GM19463 (cell line): ENCODE data around the gene ATIC.

Source experiments
- ATAC-seq: cut with Tn5 transposase; IDR thresholded peaks from one replicate; pipeline ENCODE4 v1.9.1; 2021; ENCODE audit warnings: mild to moderate bottlenecking, moderate library complexity; ENCODE audit not compliant: unreplicated experiment

Gene ATIC

DNA sequence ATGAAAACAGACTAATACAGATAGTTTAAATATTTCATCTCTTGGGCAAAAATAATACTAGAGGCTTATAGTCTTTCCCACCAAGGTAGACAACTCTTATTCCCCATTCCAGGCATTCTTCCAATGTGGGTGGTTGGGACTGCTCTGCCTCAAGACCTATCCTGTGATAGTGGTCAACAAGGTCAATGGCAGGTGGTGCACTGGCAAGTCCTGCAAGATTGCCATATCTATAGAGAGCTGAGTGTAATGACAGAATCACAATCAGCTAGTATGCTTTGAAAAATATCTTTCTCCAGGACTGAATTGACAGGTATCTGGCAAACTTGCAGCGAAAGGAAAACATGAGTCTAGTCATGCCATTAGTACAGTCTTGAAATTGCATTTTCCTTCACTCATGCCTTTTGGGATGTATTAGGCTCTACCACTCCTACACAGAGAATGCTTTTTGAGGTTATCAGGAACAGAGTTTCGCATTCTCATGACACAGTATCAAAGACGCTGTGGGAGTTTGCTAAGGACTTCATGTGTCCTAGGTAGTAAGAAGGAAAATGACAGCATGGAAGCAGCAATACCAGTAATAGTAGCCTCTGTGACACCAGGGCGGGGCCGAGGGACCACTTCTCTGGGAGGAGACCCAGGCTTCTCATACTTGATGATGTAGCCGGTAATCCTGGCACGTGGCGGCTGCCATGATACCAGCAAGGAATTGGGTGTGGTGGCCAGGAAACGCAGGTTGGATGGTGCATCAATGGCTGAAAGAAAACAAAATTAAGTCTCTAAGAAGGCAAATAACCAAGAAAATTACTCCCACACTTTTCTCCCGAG, 63.0 kb downstream of the ATIC start:
- no peak for ATAC-seq

DNA sequence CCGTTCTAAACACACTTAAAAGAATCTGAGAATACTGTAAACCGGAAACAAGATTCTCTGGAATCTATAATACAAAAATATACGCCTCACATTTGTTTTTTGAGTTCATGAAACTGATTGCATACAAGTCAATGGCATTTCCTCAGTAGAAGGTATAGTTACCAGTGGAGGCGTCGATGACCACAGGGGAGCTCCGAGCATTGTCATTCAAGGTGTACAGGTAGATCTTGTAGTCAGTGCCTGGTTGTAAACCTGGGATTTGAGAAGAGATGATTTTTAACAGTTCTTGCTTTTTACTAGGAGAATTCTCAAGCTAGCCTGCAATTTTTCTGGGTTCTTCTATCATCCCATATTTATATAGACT, 63.6 kb downstream of the ATIC start:
- no peak for ATAC-seq

DNA sequence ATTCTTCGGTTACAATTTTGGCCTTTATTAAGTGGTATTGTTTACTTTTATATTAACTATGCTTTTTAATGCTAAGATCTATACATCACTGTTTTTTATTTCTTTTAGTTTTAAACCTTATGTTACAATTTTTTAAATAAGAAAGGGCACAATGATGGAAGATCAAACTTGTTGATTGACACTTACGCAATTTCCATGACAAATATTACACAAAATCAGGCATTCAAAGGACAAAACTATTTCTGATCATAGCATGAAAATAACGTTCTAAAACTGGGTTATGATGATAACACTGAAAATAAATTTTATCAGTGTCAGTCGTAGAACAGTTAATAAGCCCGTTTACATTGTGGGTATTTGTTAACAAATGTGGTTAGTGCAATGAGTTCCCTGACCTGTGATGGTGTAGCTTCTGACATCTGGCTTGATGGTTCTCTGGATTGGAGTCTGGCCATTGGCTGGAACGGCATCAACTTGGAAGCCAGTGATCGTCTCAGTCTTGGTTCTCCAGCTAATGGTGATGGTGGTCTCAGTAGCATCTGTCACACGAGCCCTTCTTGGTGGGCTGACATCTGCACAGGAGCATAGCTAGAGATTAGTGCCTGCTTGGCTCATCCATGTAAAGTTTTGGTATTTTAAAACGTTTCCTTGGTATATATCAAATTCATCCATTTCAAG, 64.4 kb downstream of the ATIC start:
- no peak for ATAC-seq

DNA sequence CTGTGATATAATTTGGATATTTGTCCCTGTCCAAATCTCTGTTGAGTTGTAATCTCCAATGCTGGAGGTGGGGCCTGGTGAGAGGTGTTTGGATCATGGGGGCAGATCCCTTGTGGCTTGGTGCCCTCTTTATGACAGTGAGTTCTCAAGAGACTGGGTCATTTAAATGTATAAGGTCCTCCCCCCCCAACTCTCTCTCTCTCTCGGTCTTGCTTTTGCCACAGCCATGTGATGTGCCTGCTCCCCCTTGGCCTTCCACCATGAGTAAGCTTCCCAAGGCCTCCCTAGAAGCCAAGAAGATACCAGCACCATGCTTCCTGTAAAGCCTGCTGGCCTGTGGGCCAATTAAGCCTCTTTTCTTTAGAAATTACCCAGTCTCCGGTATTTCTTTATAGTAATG, 65.4 kb downstream of the ATIC start:
- ATAC-seq, result no peak

DNA sequence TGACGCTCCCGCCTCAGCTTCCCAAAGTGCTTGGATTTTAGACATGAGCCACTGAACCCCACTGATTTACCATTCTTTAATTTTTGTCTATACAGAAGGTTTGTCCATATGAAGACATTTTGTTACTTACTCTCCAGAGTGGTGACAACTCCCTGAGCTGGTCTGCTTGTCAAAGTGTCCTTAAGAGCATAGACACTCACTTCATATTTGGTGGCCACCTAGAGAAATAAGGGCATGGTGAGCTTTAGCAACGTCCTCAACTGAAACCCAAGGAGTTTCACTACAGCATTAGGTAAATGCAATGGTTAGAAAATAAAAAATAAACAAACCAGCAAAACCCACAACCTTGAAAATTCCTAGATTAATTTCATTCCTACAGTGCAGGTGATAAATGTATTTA, 66.2 kb downstream of the ATIC start:
- no peak for ATAC-seq

DNA sequence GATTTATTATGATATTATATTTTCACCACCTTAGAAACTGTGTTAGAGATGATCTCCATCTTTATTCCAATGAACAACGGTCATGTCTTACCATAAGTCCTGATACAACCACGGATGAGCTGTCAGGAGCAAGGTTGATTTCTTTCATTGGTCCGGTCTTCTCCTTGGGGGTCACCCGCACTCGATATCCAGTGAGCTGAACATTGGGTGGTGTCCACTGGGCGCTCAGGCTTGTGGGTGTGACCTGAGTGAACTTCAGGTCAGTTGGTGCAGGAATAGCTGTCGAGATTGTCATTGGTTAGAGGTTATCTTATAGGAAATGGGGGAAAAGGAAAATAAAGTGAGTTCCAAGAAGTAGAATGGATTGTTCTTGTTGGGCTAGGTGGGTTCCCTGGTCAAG, 67.2 kb downstream of the ATIC start:
- no peak for ATAC-seq

DNA sequence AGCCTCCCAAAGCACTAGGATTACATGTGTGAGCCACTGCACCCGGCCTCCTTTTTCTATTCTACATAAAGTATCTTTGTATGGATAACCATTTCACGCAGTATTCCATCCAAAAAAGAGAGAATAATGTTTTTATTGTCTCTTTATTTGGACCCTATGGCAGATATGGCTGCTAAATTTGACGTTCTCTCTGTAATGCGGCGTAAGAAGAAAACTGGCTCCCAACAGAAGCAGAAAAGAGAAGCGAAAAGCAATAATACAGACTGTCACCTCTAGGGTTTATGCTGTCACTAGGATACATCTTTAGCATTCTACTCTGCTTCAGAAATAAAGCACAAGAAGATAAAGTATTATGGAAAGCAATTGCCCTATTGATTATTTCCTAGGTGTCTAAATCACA, 68.1 kb downstream of the ATIC start:
- ATAC-seq, result no peak

DNA sequence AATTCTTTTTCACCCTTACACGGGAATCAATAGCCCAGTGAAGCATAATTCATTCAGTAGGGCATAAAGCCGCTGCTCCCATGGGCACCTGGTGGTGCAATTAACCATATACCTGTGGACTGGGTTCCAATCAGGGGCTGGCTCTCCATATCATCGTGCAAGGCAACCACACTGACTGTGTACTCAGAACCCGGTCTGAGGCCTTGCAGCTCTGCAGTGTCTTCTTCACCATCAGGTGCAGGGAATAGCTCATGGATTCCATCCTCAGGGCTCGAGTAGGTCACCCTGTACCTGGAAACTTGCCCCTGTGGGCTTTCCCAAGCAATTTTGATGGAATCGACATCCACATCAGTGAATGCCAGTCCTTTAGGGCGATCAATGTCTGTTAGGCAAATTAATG, 68.8 kb downstream of the ATIC start:
- no peak for ATAC-seq

DNA sequence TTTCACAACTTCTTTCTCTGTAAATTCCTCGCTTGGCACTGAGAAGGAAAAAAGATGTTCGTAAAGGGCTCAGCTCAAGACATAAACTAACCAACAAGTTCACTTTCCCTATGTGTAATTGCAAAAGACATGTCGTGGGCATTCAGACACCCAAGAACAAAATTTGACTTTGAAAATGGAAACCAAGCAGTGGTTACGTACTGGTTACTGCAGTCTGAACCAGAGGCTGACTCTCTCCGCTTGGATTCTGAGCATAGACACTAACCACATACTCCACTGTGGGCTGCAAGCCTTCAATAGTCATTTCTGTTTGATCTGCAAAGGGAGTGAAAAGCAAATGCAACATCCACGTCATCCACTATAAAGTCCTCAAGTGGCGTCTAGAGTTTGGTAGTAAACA, 70.2 kb downstream of the ATIC start:
- ATAC-seq, result no peak

DNA sequence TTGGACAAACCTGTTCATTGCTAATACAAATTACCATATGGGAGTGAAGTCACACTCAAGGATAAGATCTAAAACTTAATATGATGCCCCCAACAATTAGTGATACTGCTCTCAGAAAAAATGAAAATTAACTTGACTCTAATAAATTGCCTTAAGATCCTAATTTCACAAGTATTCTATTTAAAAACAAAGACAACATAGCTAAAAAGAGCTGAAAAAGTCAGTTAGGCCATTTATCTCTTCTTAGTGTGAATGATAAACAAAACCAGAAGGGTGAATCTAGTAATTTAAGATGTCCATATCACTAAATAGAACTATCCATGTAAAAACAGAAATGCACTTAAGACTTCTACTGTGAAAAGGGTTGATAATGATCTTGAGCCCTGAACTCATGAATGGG, 70.6 kb downstream of the ATIC start:
- ATAC-seq, result no peak

DNA sequence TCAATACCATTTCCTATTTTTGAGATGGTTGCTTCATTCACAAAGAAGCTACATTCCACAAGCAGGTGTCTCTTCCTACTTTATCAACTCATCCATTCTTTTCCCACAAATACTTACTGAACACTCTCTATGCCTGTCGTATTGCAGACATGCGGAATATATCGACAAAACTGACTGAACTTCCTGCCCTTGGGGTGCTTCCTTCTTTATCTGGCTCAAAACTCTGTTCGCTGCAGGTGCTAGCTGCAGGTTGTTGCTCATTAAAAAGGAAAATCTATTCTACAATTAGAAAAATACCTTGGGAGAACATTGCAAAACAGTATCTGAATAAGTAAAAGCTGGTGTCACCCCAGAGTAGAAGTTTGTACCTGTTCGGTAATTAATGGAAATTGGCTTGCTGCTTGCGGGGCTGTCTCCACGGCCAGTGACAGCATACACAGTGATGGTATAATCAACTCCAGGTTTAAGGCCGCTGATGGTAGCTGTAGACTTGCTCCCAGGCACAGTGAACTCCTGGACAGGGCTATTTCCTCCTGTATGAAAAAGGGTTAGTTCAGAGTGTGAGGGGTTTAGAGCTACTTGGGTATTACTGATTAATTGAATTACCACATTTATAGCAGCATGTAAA, 71.9 kb downstream of the ATIC start:
- no peak for ATAC-seq

DNA sequence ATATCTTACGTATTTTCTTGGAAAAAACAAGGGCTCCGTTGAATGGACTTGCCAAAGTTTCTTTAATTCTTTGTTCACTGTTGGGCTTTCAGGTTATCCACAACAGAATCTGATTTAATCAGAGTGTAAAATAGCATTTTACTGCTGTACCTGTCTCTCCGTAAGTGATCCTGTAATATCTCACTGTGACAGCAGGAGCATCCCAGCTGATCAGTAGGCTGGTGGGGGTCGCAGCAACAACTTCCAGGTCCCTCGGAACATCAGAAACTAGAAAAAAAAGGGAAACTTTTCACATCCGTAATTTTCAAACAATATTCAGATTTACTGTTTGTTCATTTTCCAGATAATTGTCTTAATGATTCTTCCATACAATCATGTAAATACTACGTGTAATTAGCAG, 72.9 kb downstream of the ATIC start:
- no peak for ATAC-seq

DNA sequence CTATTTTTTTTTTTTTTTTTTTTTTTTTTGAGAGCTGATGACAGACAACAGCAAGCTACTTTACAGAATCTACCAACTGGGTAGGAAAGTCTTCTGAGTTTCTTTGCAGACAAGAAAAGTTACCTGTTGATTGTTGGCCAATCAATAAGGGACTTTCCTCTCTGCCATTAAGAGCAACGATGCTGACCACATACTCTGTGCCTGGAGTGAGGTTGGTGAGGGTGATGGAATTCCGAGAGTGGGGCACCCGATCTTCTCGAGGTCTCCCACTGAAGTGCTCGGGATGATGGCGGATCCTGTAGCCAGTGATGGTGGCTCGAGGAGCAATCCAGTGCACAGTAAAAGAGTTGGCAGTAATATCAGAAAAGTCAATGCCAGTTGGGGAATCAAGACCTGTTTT, 74.7 kb downstream of the ATIC start:
- no peak for ATAC-seq

DNA sequence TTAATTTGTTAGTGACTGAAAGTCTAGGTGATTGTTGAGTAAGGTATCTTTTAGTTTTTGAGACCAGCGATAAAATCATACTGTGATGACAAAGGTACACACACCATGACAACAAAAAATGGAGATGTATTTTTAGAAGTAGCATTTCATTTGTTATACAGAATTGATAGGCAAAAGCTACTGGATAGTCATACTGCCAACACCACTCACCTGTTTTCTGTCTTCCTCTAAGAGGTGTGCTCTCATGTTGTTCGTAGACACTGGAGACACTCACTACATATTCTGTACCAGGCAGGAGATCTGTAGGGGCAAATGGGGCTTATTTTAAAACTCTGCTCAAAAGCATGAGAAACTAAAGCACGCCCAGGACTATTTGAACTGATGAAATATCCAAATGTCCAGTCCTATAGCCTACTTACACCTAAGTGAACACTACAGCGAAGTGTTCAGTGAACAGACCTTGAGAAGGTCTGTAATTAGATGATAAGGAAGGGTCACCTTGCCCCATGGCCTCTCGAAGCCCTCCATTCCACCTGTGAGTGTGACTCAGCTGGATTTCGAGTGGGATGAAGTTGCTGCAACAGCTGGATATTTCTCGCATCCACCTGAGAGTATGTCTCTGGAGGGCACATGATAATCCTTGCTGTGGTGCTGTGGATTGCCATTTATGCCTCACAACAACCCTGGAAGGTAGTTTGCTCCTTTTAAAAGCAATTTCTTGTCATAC, 76.3 kb downstream of the ATIC start:
- no peak for ATAC-seq

DNA sequence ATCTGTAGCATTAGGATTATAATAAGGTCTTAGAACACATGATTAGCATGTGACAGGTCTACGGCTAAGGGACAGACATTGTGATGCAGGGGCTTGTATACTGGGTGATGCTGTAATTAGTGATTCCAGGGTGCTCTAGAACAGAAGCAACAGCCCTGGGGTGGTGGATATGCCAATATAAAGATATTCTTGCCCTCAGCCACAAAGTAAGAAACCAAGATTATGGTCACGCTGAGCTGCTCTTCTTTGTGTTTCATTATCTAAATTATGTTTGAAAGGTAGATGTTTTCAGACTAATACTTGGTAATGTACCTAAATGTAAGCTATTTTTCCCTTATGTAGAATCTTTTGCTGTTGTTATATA, 78.7 kb downstream of the ATIC start:
- ATAC-seq, result no peak

DNA sequence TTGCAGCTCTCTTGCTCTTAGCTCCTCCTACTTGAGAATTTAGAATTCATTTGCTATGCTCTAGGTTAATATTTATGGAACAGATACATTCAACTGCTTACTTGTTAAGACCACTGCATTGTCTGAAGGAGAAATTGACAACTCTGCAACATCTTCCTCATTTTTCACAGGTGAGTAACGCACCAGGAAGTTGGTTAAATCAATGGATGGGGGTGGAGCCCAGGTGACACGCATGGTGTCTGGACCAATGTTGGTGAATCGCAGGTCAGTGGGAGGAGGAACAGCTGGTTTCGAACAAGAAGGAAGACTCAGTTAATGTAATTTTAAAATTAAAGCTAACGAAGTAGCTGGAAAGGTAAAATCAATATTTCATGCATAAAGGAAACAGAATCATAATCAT, 79.7 kb downstream of the ATIC start:
- ATAC-seq, result no peak

DNA sequence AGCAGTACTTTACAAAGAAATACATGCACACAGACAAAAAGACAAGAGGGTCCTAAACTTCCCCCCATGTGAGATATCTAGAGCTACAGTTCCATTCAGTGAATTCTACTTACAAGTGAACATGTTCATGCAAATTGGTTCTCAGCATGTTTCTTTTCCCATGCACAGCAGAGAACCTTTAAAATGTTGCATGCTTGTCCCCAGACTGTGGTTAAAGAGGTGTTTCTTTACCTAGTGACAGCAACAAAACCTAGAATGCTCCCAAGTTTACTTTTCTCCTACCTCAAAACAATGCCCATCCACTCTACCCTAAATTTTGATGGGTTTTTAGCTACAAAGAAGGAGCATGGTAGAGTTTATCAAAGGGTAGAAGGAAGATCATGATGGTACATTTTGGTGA, 80.3 kb downstream of the ATIC start:
- no peak for ATAC-seq

DNA sequence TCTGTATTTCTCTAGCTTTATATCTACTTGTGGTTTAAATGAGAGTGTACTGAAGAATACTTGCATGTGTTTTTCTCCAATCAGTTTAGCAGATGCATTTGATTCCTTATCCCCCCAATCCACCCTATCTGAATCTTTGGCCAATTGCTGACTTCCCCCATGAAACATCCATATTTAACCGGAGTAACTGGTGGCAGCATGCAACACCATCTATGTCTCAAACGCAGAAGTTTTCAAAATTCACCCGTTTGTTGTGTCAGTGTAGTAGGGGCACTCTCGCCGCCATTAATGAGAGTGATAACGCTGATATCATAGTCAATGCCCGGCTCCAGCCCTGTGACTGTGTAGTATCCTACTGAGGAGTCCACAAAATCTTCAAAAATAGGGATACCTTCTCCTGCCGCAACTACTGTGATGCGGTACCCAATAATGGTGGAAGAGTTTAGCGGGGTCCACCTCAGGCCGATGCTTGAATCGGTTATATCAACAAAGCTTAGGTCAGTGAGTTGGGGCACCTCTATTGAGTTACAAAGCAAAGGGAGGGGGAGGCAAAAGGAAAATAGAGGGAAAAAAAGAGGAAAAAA, 80.9 kb downstream of the ATIC start:
- ATAC-seq, result no peak

DNA sequence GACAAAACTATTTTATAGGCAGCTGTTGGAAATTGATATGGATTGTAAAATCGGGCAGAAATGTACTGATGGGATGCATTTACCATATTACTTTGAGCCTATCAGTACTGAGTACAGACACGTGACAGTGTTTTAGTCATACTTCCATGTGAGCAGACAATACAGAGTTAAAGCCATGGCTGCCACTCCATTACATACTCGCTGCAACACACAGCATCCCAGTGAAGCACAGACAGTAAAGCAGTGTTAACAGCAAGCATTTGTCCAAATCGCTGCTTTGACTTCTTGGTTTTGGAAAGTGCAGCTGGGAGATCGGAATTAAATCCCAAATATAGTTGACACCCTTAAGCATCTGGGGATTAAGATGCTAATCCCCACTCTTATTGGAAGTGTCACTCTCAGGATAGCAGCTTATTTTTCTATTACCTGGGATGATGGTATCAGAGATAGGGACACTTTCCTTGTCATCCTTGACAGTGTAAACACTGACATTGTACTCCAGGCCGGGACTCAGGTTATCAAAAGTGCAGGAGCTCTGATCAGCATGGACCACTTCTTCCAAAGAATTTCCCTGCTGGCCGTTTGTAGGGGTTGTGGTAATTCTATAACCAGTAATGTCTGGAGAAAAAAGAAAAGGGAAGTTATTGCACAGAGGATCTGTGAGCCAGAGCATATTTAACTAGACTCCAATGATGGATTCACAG, 82.4 kb downstream of the ATIC start:
- ATAC-seq, result no peak

DNA sequence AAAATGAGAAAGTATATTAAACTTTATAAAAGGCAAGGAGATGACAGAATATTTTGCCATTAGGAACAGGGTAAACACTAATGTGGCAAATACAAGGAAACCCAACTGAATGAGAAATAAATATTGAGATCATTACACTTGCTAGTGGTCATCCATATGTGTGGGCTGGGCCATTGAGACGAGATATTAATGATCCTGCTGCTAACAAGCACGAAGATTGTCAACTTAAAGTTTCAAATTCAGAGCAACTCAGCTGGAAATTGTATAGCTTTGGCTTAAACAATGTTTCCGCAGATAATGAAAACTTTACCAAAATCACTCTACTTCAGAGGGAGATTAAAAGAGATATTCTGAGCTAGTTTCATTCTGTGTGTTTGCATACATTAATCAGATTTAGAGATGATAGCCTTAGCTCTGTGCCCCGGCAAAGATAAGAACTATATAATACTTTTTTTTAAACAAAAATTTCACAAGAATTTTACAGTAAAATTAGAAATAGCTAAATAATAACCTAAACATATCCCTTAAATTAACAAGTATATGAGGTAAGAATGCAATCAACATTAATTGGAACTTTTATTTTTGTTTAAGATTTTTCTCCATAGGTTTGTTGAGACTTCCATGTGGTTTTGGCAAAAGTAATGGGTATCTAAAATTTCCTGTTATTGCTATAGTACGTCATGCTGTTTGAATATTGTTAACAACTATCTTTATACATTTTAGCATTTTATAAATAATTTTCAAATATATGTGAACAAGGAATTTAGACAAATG, 84.0 kb downstream of the ATIC start:
- ATAC-seq, result no peak
